Stimulated activated CD4-positive, alpha-beta T cell treated with anti-CD3 and anti-CD28 coated beads, Interleukin-1b, Interleukin-23, amount 100 ng/mL, for 1 hour (primary cell): ENCODE data around the gene MARCHF2.

Experiments used
- DNase-seq, 2 donors: peaks; one replicate each; pipeline ENCODE4 v3.0.0-alpha.2; 2020; ENCODE audit warnings: low read depth in 2 of 2

The MARCHF2 gene

GRCh38 chr19:8387688-8388611 is 25.2 kb upstream of the MARCHF2 start:
- DNase-seq = no peak

GRCh38 chr19:8388612-8388958 is 24.5 kb upstream of the MARCHF2 start:
- DNase-seq = no peak

GRCh38 chr19:8389891-8390616 is 23.1 kb upstream of the MARCHF2 start, which contains the start of gene RAB11B:
Gene RAB11B (plus strand): TSS chr19:8390360. CDS start chr19:8390417, 57 bp downstream.
- peak; percentile 94 to 96 for DNase-seq

- peak; percentile 83 to 93 for DNase-seq
Measured at GRCh38 chr19:8390617-8390981, 22.5 kb upstream of the MARCHF2 start.

- no peak for DNase-seq
Measured at GRCh38 chr19:8391198-8392016, 21.7 kb upstream of the MARCHF2 start.

GRCh38 chr19:8392017-8392591 is 21.0 kb upstream of the MARCHF2 start:
- DNase-seq = no peak

GRCh38 chr19:8393192-8393870 is 19.8 kb upstream of the MARCHF2 start:
- DNase-seq = no peak

GRCh38 chr19:8393871-8394250 is 19.2 kb upstream of the MARCHF2 start:
- DNase-seq = no peak

GRCh38 chr19:8395621-8396082 is 17.5 kb upstream of the MARCHF2 start:
- no peak for DNase-seq

GRCh38 chr19:8396185-8396562 is 16.9 kb upstream of the MARCHF2 start:
- no peak for DNase-seq

GRCh38 chr19:8396563-8397203 is 16.4 kb upstream of the MARCHF2 start:
- peak; percentile 34 to 49 for DNase-seq

- DNase-seq = no peak
Measured at GRCh38 chr19:8397271-8397670, 15.8 kb upstream of the MARCHF2 start.

- DNase-seq = no peak
Measured at GRCh38 chr19:8397746-8398310, 15.3 kb upstream of the MARCHF2 start.

GRCh38 chr19:8398311-8398771 is 14.8 kb upstream of the MARCHF2 start:
- DNase-seq = no peak

- no peak for DNase-seq
Measured at GRCh38 chr19:8399681-8400188, 13.4 kb upstream of the MARCHF2 start.

- DNase-seq = no peak
Measured at GRCh38 chr19:8401981-8402411, 11.1 kb upstream of the MARCHF2 start.

GRCh38 chr19:8403098-8403819 is 9.8 kb upstream of the MARCHF2 start:
- DNase-seq = no peak

GRCh38 chr19:8403820-8404109 is 9.3 kb upstream of the MARCHF2 start:
- no peak for DNase-seq

- DNase-seq = no peak
Measured at GRCh38 chr19:8404391-8405151, 8.5 kb upstream of the MARCHF2 start.
